Measurements from ENCODE around the gene TIAM2. TPM values are rescaled to one million over a fixed set of nuclear protein-coding genes. Genes with fewer than 3 reads are reported as not detected.

The TIAM2 gene
- total and polyA plus RNA-seq, 4 donors: 1.6 to 19.9 (median 11.6) TPM

GRCh38 chr6:155055729-155056128 is 60.6 kb downstream of the TIAM2 start:
- Histone ChIP-seq H3K36me3 (ENCODE audit: control insufficient read depth in 1 of 2, insufficient read depth in 2 of 2, low read length in 1 of 2) (no peaks in the 10 kb centered on the region), H3K4me1 (ENCODE audit: control insufficient read depth in 1 of 2, insufficient read depth in 2 of 2, low read length in 2 of 2) (no peaks in the 10 kb centered on the region), H3K27ac (ENCODE audit: low read depth in 1 of 2, low read length in 2 of 2) (no peak overlapping the region), H3K27me3 (ENCODE audit: control insufficient read depth in 1 of 2, insufficient read depth in 2 of 2, low read length in 1 of 2) (no peaks in the 10 kb centered on the region), H3K4me3 (ENCODE audit: low read length in 2 of 2) (no peak overlapping the region), H3K9me3 (ENCODE audit: control insufficient read depth, low read length) (no peaks in the 10 kb centered on the region)
- ATAC-seq (ENCODE audit: low FRiP score) (no peak), DNase-seq (no peak)
- 84 to 90% methylated on average over 2 of the region's 2 CpGs for WGBS, 2 donors
- intact Hi-C loops (cut with DNase I): no loop called here

- Histone ChIP-seq H3K4me1 (ENCODE audit: control insufficient read depth in 1 of 2, insufficient read depth in 2 of 2, low read length in 2 of 2) (no peaks in the 10 kb centered on the region), H3K36me3 (ENCODE audit: control insufficient read depth in 1 of 2, insufficient read depth in 2 of 2, low read length in 1 of 2) (no peaks in the 10 kb centered on the region), H3K9me3 (ENCODE audit: control insufficient read depth, low read length) (no peaks in the 10 kb centered on the region), H3K27ac (ENCODE audit: low read depth in 1 of 2, low read length in 2 of 2) (no peak overlapping the region), H3K4me3 (ENCODE audit: low read length in 2 of 2) (no peak overlapping the region), H3K27me3 (ENCODE audit: control insufficient read depth in 1 of 2, insufficient read depth in 2 of 2, low read length in 1 of 2) (no peaks in the 10 kb centered on the region)
- no peak for DNase-seq
- WGBS, 2 donors: 98 to 99% methylated on average over 3 of the region's 3 CpGs
- intact Hi-C loops (cut with DNase I): no loop called here
- ATAC-seq (ENCODE audit: low FRiP score): no peak
These were observed 61.6 kb downstream of the TIAM2 start for GRCh38 chr6:155056756-155057155.

GRCh38 chr6:155061381-155061780 is 66.3 kb downstream of the TIAM2 start:
- no peak overlapping the region for H3K4me3 ChIP-seq (ENCODE audit: low read length in 2 of 2)
- H3K36me3 ChIP-seq (ENCODE audit: control insufficient read depth in 1 of 2, insufficient read depth in 2 of 2, low read length in 1 of 2): no peaks in the 10 kb centered on the region
- ATAC-seq (ENCODE audit: low FRiP score): no peak
- H3K4me1 ChIP-seq (ENCODE audit: control insufficient read depth in 1 of 2, insufficient read depth in 2 of 2, low read length in 2 of 2): peaks cover 3% of the 10 kb centered on the region in 2 donors
- no peak for DNase-seq
- H3K27me3 ChIP-seq (ENCODE audit: control insufficient read depth in 1 of 2, insufficient read depth in 2 of 2, low read length in 1 of 2): no peaks in the 10 kb centered on the region
- no peaks in the 10 kb centered on the region for H3K9me3 ChIP-seq (ENCODE audit: control insufficient read depth, low read length)
- H3K27ac ChIP-seq (ENCODE audit: low read depth in 1 of 2, low read length in 2 of 2): no peak overlapping the region
- intact Hi-C loops (cut with DNase I): no loop called here
- 96 to 97% methylated on average over 8 of the region's 8 CpGs for WGBS, 2 donors

GRCh38 chr6:155062866-155063341 is 67.8 kb downstream of the TIAM2 start:
- H3K4me1 ChIP-seq (ENCODE audit: control insufficient read depth in 1 of 2, insufficient read depth in 2 of 2, low read length in 2 of 2): peaks cover 3% of the 10 kb centered on the region in 2 donors
- H3K4me3 ChIP-seq (ENCODE audit: low read length in 2 of 2): no peak overlapping the region
- no peaks in the 10 kb centered on the region for H3K9me3 ChIP-seq (ENCODE audit: control insufficient read depth, low read length)
- intact Hi-C loops (cut with DNase I): no loop called here
- H3K27ac ChIP-seq (ENCODE audit: low read depth in 1 of 2, low read length in 2 of 2): no peak overlapping the region
- ATAC-seq (ENCODE audit: low FRiP score): no peak
- H3K36me3 ChIP-seq (ENCODE audit: control insufficient read depth in 1 of 2, insufficient read depth in 2 of 2, low read length in 1 of 2): no peaks in the 10 kb centered on the region
- DNase-seq: no peak
- WGBS, 2 donors: 28% methylated on average over 1 of the region's 1 CpG
- H3K27me3 ChIP-seq (ENCODE audit: control insufficient read depth in 1 of 2, insufficient read depth in 2 of 2, low read length in 1 of 2): no peaks in the 10 kb centered on the region

- DNase-seq (no peak), ATAC-seq (ENCODE audit: low FRiP score) (no peak)
- Histone ChIP-seq H3K36me3 (ENCODE audit: control insufficient read depth in 1 of 2, insufficient read depth in 2 of 2, low read length in 1 of 2) (no peaks in the 10 kb centered on the region), H3K27ac (ENCODE audit: low read depth in 1 of 2, low read length in 2 of 2) (no peak overlapping the region), H3K27me3 (ENCODE audit: control insufficient read depth in 1 of 2, insufficient read depth in 2 of 2, low read length in 1 of 2) (no peaks in the 10 kb centered on the region), H3K4me3 (ENCODE audit: low read length in 2 of 2) (no peak overlapping the region), H3K9me3 (ENCODE audit: control insufficient read depth, low read length) (no peaks in the 10 kb centered on the region), H3K4me1 (ENCODE audit: control insufficient read depth in 1 of 2, insufficient read depth in 2 of 2, low read length in 2 of 2) (peaks cover 3% of the 10 kb centered on the region in 2 donors)
- intact Hi-C loops (cut with DNase I): no loop called here
- 45 to 57% methylated on average over 3 of the region's 3 CpGs for WGBS, 2 donors
These were observed 69.2 kb downstream of the TIAM2 start for GRCh38 chr6:155064303-155064702.

- H3K4me1 ChIP-seq (ENCODE audit: control insufficient read depth in 1 of 2, insufficient read depth in 2 of 2, low read length in 2 of 2): peaks cover 3% of the 10 kb centered on the region in 2 donors
- no peak overlapping the region for H3K4me3 ChIP-seq (ENCODE audit: low read length in 2 of 2)
- ATAC-seq (ENCODE audit: low FRiP score) (no peak), DNase-seq (no peak)
- intact Hi-C loops (cut with DNase I): no loop called here
- no peaks in the 10 kb centered on the region for H3K27me3 ChIP-seq (ENCODE audit: control insufficient read depth in 1 of 2, insufficient read depth in 2 of 2, low read length in 1 of 2)
- H3K9me3 ChIP-seq (ENCODE audit: control insufficient read depth, low read length): no peaks in the 10 kb centered on the region
- WGBS, 2 donors: 69 to 79% methylated on average over 6 of the region's 6 CpGs
- H3K27ac ChIP-seq (ENCODE audit: low read depth in 1 of 2, low read length in 2 of 2): no peak overlapping the region
- H3K36me3 ChIP-seq (ENCODE audit: control insufficient read depth in 1 of 2, insufficient read depth in 2 of 2, low read length in 1 of 2): no peaks in the 10 kb centered on the region
These were observed 71.2 kb downstream of the TIAM2 start for GRCh38 chr6:155066361-155066760.

GRCh38 chr6:155066921-155067680 is 72.0 kb downstream of the TIAM2 start:
- WGBS, 2 donors: 89 to 96% methylated on average over 7 of the region's 7 CpGs
- H3K27ac ChIP-seq (ENCODE audit: low read depth in 1 of 2, low read length in 2 of 2): no peak overlapping the region
- ATAC-seq (ENCODE audit: low FRiP score): no peak
- no peaks in the 10 kb centered on the region for H3K36me3 ChIP-seq (ENCODE audit: control insufficient read depth in 1 of 2, insufficient read depth in 2 of 2, low read length in 1 of 2)
- H3K9me3 ChIP-seq (ENCODE audit: control insufficient read depth, low read length): no peaks in the 10 kb centered on the region
- H3K4me1 ChIP-seq (ENCODE audit: control insufficient read depth in 1 of 2, insufficient read depth in 2 of 2, low read length in 2 of 2): peaks cover 3% of the 10 kb centered on the region in 2 donors
- DNase-seq: no peak
- no peaks in the 10 kb centered on the region for H3K27me3 ChIP-seq (ENCODE audit: control insufficient read depth in 1 of 2, insufficient read depth in 2 of 2, low read length in 1 of 2)
- no peak overlapping the region for H3K4me3 ChIP-seq (ENCODE audit: low read length in 2 of 2)
- intact Hi-C loops (cut with DNase I): no loop called here

- ATAC-seq (ENCODE audit: low FRiP score): peak; percentile 31
- H3K27ac ChIP-seq (ENCODE audit: low read depth in 1 of 2, low read length in 2 of 2): no peak overlapping the region
- no peaks in the 10 kb centered on the region for H3K36me3 ChIP-seq (ENCODE audit: control insufficient read depth in 1 of 2, insufficient read depth in 2 of 2, low read length in 1 of 2)
- peaks cover 2 to 3% of the 10 kb centered on the region in 2 donors for H3K4me1 ChIP-seq (ENCODE audit: control insufficient read depth in 1 of 2, insufficient read depth in 2 of 2, low read length in 2 of 2)
- intact Hi-C loops (cut with DNase I): no loop called here
- DNase-seq: no peak
- no peaks in the 10 kb centered on the region for H3K9me3 ChIP-seq (ENCODE audit: control insufficient read depth, low read length)
- 42 to 53% methylated on average over 9 of the region's 9 CpGs for WGBS, 2 donors
- no peaks in the 10 kb centered on the region for H3K27me3 ChIP-seq (ENCODE audit: control insufficient read depth in 1 of 2, insufficient read depth in 2 of 2, low read length in 1 of 2)
- H3K4me3 ChIP-seq (ENCODE audit: low read length in 2 of 2): no peak overlapping the region
These were observed 73.0 kb downstream of the TIAM2 start for GRCh38 chr6:155067956-155068615.

- Histone ChIP-seq H3K27ac (ENCODE audit: low read depth in 1 of 2, low read length in 2 of 2) (no peak overlapping the region), H3K4me3 (ENCODE audit: low read length in 2 of 2) (no peak overlapping the region), H3K36me3 (ENCODE audit: control insufficient read depth in 1 of 2, insufficient read depth in 2 of 2, low read length in 1 of 2) (no peaks in the 10 kb centered on the region), H3K9me3 (ENCODE audit: control insufficient read depth, low read length) (no peaks in the 10 kb centered on the region), H3K4me1 (ENCODE audit: control insufficient read depth in 1 of 2, insufficient read depth in 2 of 2, low read length in 2 of 2) (no peaks in the 10 kb centered on the region), H3K27me3 (ENCODE audit: control insufficient read depth in 1 of 2, insufficient read depth in 2 of 2, low read length in 1 of 2) (no peaks in the 10 kb centered on the region)
- intact Hi-C loops (cut with DNase I): no loop called here
- DNase-seq (no peak), ATAC-seq (ENCODE audit: low FRiP score) (no peak)
These were observed 74.4 kb downstream of the TIAM2 start for GRCh38 chr6:155069543-155069942.

All from aorta (tissue), 5 donors.